ENCODE results near the gene SMIM29.
"Not testable (repeated sequence)": the region's sequence is repeated elsewhere in the genome, so short reads cannot be mapped to it uniquely, and the experiment has no call there.

The SMIM29 gene

DNA sequence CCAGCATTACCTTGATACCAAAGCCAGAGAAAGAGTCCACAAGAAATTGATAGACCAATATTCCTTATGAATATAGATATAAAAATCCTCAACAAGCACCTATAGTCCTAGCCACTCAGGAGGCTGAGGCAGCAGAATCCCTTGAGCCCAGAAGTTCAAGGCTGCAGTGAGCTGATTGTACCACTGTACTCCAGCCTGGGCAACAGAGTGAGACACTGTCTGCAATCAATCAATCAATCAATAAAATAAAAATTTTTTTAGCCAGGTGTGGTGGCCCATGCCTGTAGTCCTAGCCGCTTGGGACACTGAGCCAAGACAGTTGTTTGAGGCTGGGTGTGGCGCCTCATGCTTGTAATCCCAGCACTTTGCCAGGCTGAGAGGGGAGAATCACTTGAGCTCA lies 18.9 kb upstream of the SMIM29 start:
- no peak for DNase-seq

DNA sequence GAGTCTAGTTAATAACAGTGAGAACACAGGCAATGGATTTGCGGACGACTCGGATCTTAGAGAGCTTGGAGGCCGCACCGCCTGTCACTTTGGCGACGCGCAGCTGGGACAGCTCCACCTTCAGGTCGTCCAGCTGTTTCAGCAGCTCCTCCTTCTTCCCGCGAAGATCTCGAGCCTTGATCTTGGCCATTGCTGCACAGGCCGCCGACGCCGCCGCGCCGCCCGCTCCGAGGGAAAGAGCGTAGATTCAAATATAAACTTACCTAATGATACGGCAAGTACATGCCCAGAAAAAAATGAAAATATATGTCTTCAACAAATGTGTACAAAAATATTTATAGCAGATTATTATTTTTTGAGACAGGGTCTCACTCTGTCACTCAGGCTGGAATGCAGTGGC lies 14.7 kb upstream of the SMIM29 start:
- DNase-seq = not testable (repeated sequence)

DNA sequence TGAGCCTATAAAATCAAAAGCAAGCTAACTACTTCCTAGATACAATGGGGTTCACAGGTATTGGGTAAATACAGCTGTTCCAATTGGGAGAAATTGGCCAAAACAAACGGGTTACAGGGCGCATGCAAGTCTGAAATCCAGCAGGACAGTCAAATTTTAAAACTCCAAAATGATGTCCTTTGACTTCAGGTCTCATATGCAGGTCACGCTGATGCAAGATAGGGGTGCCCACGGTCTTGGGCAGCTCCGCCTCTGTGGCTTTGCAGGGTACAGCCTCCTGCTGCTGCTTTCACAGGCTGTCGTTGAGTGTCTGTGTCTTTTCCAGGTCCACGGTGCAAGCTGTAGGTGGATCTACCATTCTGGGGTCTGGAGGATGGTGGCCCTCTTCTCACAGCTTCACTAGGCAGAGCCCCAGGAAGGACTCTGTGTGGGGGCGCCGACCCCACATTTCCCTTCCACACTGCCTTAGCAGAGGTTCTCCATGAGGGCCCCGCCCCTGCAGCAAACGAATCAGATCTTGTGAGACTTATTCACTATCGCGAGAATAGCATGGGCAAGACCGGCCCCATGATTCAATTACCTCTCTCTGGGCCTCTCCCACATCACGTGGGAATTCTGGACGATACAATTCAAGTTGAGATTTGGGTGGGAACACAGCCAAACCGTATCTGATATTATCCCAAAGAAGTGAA lies 11.9 kb upstream of the SMIM29 start:
- no peak for DNase-seq

DNA sequence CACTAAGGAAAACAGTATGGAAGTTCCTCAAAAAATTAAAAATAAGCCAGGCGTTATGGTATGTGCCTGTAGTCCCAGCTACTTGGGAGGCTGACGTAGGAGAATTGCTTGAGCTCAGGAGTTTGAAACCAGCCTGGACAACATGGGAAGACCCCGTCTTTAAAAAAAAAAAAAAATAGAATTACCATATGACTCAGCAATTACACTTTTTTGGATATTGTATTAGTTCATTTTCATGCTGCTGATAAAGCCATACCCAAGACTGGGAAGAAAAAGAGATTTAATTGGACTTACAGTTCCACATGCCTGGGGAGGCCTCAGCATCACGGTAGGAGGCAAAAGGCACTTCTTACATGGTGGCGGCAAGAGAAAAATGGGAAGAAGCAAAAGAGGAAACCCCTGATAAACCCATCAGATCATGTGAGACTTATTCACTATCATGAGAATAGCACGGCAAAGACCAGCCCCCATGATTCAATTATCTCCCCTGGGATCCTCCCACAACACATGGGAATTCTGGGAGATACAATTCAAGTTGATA lies 10.8 kb upstream of the SMIM29 start:
- no peak for DNase-seq

DNA sequence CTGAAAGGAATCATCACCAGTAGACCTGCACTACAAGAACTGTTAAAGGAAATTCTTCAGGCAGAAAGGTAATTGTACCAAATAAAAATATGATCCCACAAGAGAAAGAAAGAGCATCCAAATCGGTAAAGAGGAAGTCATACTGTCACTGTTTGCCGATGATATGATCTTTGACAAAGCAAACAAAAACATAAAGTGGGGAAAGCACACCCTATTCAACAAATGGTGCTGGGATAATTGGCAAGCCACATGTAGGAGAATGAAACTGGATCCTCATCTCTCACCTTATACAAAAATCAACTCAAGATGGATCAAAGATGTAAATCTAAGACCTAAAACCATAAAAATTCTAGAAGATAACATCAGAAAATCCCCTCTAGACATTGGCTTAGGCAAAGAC lies 3.6 kb upstream of the SMIM29 start:
- not testable (repeated sequence) for DNase-seq

DNA sequence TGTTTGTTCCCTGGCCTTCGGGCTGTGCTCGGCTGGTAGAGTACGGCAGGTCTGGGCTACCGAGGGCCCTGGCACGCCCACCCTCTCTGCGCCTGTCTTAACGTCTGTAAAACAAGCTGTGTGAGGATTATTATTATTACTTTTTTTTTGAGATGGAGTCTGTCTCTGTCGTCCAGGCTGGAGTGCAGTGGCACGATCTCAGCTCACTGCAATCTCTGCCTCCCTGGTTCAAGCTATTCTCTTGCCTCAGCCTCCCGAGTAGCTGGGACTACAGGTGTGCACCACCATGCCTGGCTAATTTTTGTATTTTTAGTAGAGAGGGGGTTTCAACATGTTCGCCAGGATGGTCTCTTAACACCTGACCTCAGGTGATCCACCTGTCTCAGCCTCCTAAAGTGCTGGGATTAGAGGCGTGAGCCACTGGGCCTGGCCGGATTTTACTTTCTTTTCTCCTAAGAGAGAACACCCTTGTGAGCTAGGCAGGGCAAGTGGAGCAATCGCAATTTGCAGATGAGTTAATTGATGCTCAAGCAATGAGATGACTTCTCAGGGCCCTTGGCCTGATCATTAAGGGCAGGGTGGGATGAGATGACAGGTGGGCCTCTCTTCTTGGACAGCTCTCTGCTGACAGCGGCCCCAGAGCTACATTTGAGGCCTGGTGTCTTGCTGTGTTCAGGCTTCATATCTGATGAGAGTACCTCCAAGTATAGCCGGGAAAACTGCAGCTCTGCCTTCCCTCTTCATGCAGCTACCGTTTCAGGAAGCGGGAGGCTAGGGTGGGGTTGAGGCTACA lies 859 bp upstream of the SMIM29 start:
- no peak for DNase-seq

DNA sequence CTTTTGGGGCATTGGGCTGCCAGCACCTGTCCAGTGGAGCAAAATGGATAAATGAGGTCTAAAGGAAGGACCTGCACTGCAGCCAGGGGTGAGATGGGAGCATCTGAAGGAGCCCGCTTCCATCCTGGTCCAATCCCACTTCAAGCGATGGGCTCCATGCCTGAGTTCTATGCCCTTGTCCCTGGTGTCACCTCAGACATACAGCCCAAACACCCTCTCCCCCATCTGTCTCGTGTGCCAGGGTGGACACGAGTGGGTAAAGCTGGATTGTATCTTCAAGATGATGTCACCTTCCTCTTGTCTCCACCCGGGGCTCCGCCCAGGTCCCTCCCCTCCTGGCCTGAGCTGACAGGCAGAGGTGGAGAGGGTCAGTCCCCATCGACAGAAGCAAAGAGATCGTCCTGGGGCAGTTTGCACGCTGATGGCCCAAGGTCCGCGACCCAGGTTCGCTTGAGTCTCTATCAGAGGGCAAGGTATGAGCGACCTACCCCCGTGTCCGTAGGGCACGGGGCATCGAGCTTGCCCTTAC lies 544 bp downstream of the SMIM29 start:
- no peak for DNase-seq

DNA sequence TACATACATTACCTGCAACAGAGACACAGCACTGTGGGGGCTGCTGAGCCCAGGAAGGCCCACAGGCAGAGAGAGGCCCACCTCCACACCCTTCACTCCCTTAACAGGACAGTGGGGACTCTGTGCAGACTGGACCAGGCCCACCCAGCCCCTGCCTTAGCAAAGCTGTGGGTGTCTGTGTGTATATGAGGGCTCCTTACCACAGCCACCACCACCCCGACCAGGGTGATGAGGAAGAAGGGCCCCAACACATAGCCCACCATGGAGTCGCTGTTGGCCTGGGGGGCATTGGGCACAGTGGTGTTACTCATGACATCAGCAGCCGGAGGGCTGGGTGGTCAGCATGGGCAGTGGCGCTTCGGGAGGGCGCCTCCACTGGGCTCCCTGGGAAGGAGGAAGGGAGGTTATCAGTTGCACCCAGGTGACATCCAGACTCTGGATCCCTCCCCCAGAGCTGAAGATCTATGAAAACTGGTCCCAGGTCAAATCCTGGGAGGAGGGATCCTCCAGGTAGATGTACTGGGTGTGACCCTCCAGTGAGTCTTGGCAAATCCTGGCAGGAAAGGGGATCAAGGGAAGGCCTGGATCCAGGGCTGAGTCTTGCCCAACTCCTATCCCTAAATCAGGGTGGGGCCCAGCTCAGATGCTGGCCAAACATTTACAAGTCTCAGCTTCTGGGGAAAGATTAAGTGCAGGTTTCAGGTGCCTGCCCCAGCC lies 1.2 kb downstream of the SMIM29 start:
- DNase-seq = no peak

DNA sequence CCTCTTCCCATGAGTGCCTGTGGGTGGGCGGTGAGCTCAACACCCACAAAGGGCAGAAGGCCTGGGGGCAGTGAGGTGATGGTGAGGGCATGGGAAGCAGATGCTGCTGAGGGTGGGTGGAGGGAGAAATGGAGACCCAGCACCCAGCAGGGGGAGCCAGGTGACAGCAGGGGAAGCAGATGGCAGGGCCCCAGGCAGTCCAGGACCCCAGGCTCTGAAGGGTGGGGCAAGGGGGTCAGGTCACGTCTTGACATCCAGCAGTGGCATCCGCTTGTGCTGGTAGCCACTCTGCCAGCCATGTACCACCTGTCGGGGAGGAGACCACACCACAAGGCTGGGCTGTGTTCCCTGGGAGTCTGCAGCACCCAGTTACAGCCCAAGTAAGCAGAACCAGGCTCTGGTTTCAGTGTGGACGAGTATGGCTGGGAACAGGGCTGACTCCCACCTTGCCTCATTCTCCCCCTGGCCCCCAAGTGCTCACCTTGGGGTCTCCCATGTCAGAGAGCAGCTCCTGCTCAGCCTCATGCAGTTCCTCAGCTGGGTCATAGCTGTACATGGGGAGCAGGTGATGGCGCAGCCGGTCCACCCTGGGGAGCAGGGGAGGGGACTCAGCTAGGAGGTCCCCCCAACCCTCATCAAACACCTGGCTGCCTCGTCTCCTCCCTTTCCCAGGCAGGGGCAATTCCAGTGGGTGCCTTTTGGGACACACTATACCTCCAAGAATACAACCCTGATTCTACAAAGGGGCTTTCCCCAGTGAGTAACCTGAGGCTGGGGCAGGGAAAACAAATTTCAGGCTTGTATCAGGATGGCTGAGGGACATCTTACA lies 2.0 kb downstream of the SMIM29 start:
- no peak for DNase-seq

DNA sequence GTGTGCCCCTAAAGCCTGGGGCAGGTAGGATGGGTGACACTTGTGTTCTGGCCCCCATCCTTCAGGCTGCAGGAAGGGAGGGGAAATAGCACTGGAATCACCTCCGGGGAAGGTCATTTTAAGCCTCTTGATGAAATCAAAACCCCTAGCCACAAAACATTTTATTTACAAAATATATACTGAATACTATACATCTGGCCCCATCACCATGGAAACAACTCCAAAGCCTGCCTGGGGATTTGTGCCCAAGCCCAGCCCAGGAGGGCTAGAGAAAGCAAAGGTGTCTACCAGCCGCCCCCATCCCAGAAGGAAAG lies 2.6 kb downstream of the SMIM29 start:
- no peak for DNase-seq

DNA sequence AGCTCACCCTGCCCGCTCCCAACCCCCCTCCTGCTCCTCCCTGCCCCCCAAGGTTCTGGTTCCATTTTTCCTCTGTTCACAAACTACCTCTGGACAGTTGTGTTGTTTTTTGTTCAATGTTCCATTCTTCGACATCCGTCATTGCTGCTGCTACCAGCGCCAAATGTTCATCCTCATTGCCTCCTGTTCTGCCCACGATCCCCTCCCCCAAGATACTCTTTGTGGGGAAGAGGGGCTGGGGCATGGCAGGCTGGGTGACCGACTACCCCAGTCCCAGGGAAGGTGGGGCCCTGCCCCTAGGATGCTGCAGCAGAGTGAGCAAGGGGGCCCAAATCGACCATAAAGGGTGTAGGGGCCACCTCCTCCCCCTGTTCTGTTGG lies 3.1 kb downstream of the SMIM29 start:
- not testable (repeated sequence) for DNase-seq

DNA sequence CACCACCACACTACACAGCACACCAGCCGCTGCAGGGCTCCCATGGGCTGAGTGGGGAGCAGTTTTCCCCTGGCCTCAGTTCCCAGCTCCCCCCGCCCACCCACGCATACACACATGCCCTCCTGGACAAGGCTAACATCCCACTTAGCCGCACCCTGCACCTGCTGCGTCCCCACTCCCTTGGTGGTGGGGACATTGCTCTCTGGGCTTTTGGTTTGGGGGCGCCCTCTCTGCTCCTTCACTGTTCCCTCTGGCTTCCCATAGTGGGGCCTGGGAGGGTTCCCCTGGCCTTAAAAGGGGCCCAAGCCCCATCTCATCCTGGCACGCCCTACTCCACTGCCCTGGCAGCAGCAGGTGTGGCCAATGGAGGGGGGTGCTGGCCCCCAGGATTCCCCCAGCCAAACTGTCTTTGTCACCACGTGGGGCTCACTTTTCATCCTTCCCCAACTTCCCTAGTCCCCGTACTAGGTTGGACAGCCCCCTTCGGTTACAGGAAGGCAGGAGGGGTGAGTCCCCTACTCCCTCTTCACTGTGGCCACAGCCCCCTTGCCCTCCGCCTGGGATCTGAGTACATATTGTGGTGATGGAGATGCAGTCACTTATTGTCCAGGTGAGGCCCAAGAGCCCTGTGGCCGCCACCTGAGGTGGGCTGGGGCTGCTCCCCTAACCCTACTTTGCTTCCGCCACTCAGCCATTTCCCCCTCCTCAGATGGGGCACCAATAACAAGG lies 3.6 kb downstream of the SMIM29 start:
- not testable (repeated sequence) for DNase-seq

DNA sequence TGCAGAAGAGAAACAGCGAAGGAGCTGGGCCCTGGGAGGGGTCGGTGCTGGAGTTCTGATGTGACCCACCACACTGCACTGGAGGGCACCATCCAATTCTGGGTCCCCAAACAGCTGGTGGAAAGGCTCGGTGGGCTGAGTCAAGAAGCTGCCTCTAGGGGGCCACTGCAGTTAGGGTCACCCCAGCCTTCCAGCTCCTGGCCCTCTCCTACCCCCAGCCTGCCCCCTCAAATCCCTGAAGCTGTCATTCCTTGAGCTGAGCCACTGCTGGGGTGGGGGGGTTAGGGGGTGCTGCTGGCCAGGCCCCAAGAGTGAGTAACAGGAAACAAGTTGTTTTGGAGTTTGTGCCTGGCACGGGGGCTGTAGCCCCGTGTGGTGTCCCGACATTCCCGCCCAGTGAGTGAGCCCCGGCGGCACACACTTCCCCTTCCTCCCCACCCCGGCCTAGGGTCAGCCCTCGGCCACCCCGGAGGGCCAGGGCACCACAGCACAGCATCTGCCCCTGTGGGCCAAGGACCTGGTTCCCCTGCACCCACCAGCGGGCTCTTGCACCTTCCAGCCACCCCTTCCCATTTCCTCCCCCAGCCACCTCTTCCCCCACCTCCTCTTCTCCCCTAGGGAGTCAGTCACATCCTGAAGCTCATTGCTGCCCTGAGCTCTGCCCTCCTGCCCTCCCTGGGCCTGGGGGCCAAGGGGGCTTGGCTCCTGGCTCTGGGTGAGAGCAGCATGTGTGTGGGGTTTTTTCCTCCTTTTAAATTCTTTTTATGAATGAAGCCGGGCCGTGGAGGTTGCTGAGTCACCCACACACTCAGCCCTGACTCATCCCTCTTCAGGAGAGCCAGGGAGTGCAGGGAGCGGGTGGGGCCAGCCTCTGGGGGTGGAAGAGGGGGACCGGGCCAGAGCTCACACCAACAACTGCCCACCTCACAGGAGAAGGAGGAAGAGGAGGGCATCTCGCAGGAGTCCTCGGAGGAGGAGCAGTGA lies 4.6 kb downstream of the SMIM29 start:
- no peak for DNase-seq

DNA sequence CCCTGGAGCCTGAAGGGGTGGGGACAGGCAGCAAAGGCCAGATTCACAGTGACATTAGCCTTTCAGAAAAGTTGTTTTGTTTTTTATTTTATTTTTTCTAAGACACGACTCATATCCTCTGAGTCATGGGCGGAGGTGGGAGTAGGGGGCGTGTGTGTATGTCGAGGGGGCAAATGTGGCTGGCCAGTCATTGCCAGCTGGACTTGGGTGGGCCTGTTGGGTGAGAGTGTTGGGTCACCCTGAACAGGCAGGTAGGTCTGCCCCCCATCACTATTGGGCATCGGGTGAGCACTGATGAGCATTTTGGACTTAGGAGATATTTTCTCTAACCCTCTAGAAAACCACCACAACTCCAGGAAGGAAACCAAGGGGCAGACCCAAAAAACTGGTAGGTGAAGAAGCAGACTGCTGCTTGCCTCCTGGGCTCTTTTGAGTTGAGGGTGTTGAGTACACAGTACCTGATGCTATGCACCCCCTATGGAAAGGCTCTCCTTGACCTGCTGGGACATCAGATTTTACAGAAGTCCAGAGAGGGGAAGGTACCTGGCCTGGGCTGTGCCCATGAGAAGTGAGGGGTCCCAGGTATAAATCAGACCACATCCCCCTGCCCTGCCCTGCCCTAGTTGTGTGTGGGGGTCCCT lies 5.6 kb downstream of the SMIM29 start:
- no peak for DNase-seq

DNA sequence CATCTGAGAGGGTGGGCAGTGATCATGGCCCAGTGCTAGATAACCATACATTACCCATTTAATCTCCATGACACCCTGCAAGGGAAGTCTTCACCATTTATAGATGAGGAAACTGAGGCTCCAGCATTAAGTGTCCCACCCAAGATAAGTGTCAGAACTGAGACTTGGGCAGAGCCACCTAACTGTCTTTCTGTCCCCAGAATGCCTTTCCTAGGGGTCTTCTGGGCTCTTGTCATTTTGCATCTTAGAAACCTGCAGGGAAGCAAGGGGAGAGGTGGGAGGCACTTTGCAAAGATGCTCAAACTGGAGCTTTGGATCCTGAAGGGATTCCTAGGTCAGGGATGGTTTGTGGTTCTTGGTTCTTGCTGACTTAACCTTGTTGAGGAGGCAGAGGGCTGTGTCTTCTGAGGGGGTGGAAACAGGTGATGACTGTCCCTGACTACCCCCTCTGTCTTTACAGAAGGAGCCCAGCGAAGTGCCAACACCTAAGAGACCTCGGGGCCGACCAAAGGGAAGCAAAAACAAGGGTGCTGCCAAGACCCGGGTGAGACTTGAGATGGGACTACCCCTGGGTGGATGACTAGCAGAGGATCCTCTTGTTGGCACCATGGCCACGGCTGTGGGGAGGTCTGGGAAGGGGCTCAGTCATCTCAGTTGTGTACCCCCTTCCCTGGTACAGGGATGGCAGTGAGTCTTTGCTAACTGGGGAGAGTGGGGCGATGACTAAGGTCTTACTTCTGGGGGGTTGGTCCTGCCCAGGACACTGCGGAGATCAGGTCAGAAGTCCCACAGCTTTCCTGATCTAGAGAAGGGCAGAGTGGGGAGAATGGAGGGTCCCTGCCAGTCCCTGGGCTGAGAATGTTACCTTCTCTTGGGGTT lies 6.3 kb downstream of the SMIM29 start:
- no peak for DNase-seq

DNA sequence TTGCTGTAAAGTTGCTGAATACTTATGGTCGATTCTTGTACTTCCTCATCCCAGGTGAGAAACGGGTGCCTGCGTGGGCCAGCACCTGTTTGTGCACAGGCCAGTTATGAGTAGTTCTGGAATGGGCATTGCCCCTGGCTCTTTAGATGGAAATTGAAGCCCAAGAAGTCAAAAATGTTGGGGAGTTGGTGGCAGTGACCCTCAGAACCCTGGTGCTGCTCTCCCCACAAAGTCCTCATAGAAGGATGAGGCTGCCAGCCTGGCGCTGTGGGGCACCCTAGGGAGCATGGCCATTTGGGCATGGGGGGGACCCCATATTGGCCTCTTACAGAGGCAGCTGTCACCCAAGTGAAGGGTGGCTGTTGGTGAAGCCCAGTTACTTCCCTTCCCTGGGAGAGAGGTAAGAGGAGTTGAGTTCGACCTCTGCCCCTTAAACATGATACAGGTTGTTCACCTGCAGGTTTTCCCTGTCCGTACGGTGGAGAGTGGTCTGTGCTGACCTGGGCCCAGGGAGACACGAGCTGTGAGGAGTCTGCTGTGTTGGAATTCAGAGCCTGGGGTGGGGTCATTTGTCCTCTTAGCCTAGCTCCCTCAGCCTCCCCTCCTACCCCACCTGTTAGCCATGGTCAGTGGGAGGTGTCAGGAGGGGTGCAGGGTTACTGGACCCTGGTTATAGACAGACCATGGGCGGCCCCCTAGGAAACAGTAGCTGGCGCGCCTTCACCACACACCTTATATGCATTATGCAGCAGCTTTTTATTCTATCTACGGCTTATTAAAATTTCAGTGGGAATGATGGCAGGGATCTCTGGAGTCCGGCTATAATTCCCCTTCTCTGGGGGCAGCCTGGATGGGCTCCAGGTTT lies 7.2 kb downstream of the SMIM29 start:
- DNase-seq = no peak

DNA sequence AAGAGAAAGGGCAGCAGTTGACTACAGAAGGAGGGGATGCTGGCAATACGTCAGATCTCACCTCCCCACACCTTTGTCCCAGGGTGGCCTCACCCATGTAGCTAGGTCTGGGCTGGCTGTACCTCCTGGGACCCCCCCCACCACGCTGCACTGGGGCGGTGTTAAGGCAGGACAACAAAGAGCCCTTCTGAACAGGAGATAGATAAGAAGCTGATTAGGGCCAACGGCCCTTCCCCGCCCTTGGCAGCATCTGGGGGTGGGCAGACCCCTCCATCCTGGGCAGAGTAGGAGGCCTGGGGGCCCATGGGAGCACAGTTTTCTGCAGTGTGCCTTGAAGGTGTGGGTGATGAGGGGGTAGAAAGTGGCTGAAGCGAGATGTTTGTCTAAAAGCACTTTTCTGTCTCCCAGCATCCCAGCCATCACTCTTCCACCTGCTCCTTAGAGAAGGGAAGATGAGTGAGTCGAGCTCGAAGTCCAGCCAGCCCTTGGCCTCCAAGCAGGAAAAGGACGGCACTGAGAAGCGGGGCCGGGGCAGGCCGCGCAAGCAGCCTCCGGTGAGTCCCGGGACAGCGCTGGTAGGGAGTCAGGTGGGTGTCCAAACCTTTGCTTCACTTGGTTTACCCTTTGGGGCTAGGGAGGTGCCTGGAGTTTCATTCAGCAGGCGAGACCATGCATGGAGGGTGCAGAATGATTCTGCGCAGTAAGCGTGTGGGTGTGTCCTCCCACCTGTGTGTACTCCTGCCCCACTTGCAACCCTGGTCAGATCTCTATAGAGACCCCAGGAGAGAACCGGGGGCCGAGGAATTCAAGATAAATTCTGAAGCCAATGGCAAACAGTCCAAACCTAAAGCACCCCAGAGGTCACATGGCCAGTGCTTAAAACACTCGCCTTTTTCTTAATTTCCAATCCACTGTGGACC lies 8.2 kb downstream of the SMIM29 start:
- DNase-seq = no peak

All from KG1 (cell line).